Measurements from ENCODE around the gene ME3. TPM values are rescaled to one million over a fixed set of nuclear protein-coding genes. Genes with fewer than 3 reads are reported as not detected.
A peak's percentile ranks its signal among the peaks of the same experiment; 100 is the strongest.
"Not testable (repeated sequence)": the region's sequence is repeated elsewhere in the genome, so short reads cannot be mapped to it uniquely, and the experiment has no call there.

The ME3 gene
- total RNA-seq, 1 experiment from 2014 or later: 6.5 TPM

GRCh38 chr11:86443415-86443814 is 229.0 kb downstream of the ME3 start:
- no peak for DNase-seq (ENCODE audit: low read depth)
- in situ Hi-C loops (cut with HindIII; ENCODE audit: low pct_unique_long_range_greater_than_20kb, low sequenced_read_pairs): no loop called here

GRCh38 chr11:86442827-86443226 is 229.6 kb downstream of the ME3 start:
- no peak for DNase-seq (ENCODE audit: low read depth)
- in situ Hi-C loops (cut with HindIII; ENCODE audit: low pct_unique_long_range_greater_than_20kb, low sequenced_read_pairs): no loop called here

GRCh38 chr11:86442420-86442819 is 230.0 kb downstream of the ME3 start:
- peak; percentile 30 for DNase-seq (ENCODE audit: low read depth)
- in situ Hi-C loops (cut with HindIII; ENCODE audit: low pct_unique_long_range_greater_than_20kb, low sequenced_read_pairs): no loop called here

- no peak for DNase-seq (ENCODE audit: low read depth)
- in situ Hi-C loops (cut with HindIII; ENCODE audit: low pct_unique_long_range_greater_than_20kb, low sequenced_read_pairs): no loop called here
These were observed 231.6 kb downstream of the ME3 start for GRCh38 chr11:86440843-86441242.

- in situ Hi-C loops (cut with HindIII; ENCODE audit: low pct_unique_long_range_greater_than_20kb, low sequenced_read_pairs): no loop called here
- DNase-seq (ENCODE audit: low read depth): no peak
These were observed 232.1 kb downstream of the ME3 start for GRCh38 chr11:86440305-86440716.

GRCh38 chr11:86438685-86439084 is 233.7 kb downstream of the ME3 start:
- DNase-seq (ENCODE audit: low read depth): peak; percentile 73
- in situ Hi-C loops (cut with HindIII; ENCODE audit: low pct_unique_long_range_greater_than_20kb, low sequenced_read_pairs): no loop called here

- no peak for DNase-seq (ENCODE audit: low read depth)
- in situ Hi-C loops (cut with HindIII; ENCODE audit: low pct_unique_long_range_greater_than_20kb, low sequenced_read_pairs): no loop called here
These were observed 236.7 kb downstream of the ME3 start for GRCh38 chr11:86435711-86436110.

GRCh38 chr11:86433361-86434095 is 238.9 kb downstream of the ME3 start:
- in situ Hi-C loops (cut with HindIII; ENCODE audit: low pct_unique_long_range_greater_than_20kb, low sequenced_read_pairs); DNase-seq (ENCODE audit: low read depth): not testable (repeated sequence)

GRCh38 chr11:86431258-86431657 is 241.2 kb downstream of the ME3 start:
- DNase-seq (ENCODE audit: low read depth): no peak
- in situ Hi-C loops (cut with HindIII; ENCODE audit: low pct_unique_long_range_greater_than_20kb, low sequenced_read_pairs): no loop called here

- in situ Hi-C loops (cut with HindIII; ENCODE audit: low pct_unique_long_range_greater_than_20kb, low sequenced_read_pairs): no loop called here
- DNase-seq (ENCODE audit: low read depth): no peak
These were observed 245.0 kb downstream of the ME3 start for GRCh38 chr11:86427441-86427840.

GRCh38 chr11:86423488-86423887 is 248.9 kb downstream of the ME3 start:
- DNase-seq (ENCODE audit: low read depth); in situ Hi-C loops (cut with HindIII; ENCODE audit: low pct_unique_long_range_greater_than_20kb, low sequenced_read_pairs): not testable (repeated sequence)

- no peak for DNase-seq (ENCODE audit: low read depth)
- in situ Hi-C loops (cut with HindIII; ENCODE audit: low pct_unique_long_range_greater_than_20kb, low sequenced_read_pairs): no loop called here
These were observed 250.0 kb downstream of the ME3 start for GRCh38 chr11:86422371-86422770.

- no peak for DNase-seq (ENCODE audit: low read depth)
- in situ Hi-C loops (cut with HindIII; ENCODE audit: low pct_unique_long_range_greater_than_20kb, low sequenced_read_pairs): no loop called here
These were observed 250.5 kb downstream of the ME3 start for GRCh38 chr11:86421946-86422345.

- in situ Hi-C loops (cut with HindIII; ENCODE audit: low pct_unique_long_range_greater_than_20kb, low sequenced_read_pairs): no loop called here
- DNase-seq (ENCODE audit: low read depth): no peak
These were observed 253.5 kb downstream of the ME3 start for GRCh38 chr11:86418917-86419316.

GRCh38 chr11:86418513-86418912 is 253.9 kb downstream of the ME3 start:
- DNase-seq (ENCODE audit: low read depth): no peak
- in situ Hi-C loops (cut with HindIII; ENCODE audit: low pct_unique_long_range_greater_than_20kb, low sequenced_read_pairs): no loop called here

GRCh38 chr11:86418106-86418505 is 254.3 kb downstream of the ME3 start:
- in situ Hi-C loops (cut with HindIII; ENCODE audit: low pct_unique_long_range_greater_than_20kb, low sequenced_read_pairs): no loop called here

GRCh38 chr11:86416951-86417350 is 255.5 kb downstream of the ME3 start:
- in situ Hi-C loops (cut with HindIII; ENCODE audit: low pct_unique_long_range_greater_than_20kb, low sequenced_read_pairs); DNase-seq (ENCODE audit: low read depth): not testable (repeated sequence)

More at GRCh38 chr11:86418106-86418505, 254.3 kb downstream of the ME3 start:
- DNase-seq (ENCODE audit: low read depth): no peak

- in situ Hi-C loops (cut with HindIII; ENCODE audit: low pct_unique_long_range_greater_than_20kb, low sequenced_read_pairs): no loop called here
- no peak for DNase-seq (ENCODE audit: low read depth)
These were observed 255.9 kb downstream of the ME3 start for GRCh38 chr11:86416494-86416893.

GRCh38 chr11:86415026-86415425 is 257.4 kb downstream of the ME3 start:
- DNase-seq (ENCODE audit: low read depth): no peak
- in situ Hi-C loops (cut with HindIII; ENCODE audit: low pct_unique_long_range_greater_than_20kb, low sequenced_read_pairs): no loop called here

GRCh38 chr11:86414032-86414431 is 258.4 kb downstream of the ME3 start:
- no peak for DNase-seq (ENCODE audit: low read depth)
- in situ Hi-C loops (cut with HindIII; ENCODE audit: low pct_unique_long_range_greater_than_20kb, low sequenced_read_pairs): no loop called here

All from Caki2 (cell line).